NT2/D1 (cell line): Measurements from ENCODE around the gene TLR1.
"Not testable (repeated sequence)": the region's sequence is repeated elsewhere in the genome, so short reads cannot be mapped to it uniquely, and the experiment has no call there.

ENCODE experiments used
- DNase-seq: peaks from one replicate; pipeline ENCODE4 v3.0.0-alpha.2; 2011; ENCODE audit warnings: low read depth, low spot score
- H3K27me3 ChIP-seq: 2 replicates; pipeline ENCODE4 v1.6.0; 2011; ENCODE audit warnings: mild to moderate bottlenecking; ENCODE audit not compliant: insufficient read length, insufficient read depth
- H3K36me3 ChIP-seq: 2 replicates; pipeline ENCODE4 v1.6.1; 2011; ENCODE audit warnings: mild to moderate bottlenecking, low read length, mixed read lengths; ENCODE audit not compliant: insufficient read depth, insufficient read length
- H3K4me1 ChIP-seq: 2 replicates; pipeline ENCODE4 v1.5.1; 2011; ENCODE audit not compliant: insufficient read depth, insufficient read length
- H3K4me3 ChIP-seq: 2 replicates; pipeline ENCODE4 v1.5.1; 2011; ENCODE audit warnings: low read depth; ENCODE audit not compliant: insufficient read length
- H3K9ac ChIP-seq: 2 replicates; pipeline ENCODE4 v1.6.0; 2011; ENCODE audit warnings: low read depth; ENCODE audit not compliant: insufficient read length
- H3K9me3 ChIP-seq: 2 replicates; pipeline ENCODE4 v1.5.1; 2011; ENCODE audit warnings: mild to moderate bottlenecking, low read length; ENCODE audit not compliant: insufficient read depth
- SUZ12 ChIP-seq: IDR thresholded peaks from 2 replicates; pipeline ENCODE4 v1.6.1; 2011; ENCODE audit not compliant: insufficient read length, insufficient read depth; ENCODE audit errors: extremely low read depth
- YY1 ChIP-seq: IDR thresholded peaks from 2 replicates; pipeline ENCODE4 v1.6.1; 2011; ENCODE audit not compliant: insufficient read length, insufficient read depth
- ZNF274 ChIP-seq: IDR thresholded peaks from 2 replicates; pipeline ENCODE4 v1.6.1; 2011; ENCODE audit warnings: mild to moderate bottlenecking, low read depth, low read length

The TLR1 gene

GRCh38 chr4:38774181-38774955, 30.2 kb downstream of the TLR1 start:
- Histone ChIP-seq H3K4me3 (no peak overlapping the region), H3K27me3 (no peaks in the 10 kb centered on the region), H3K9ac (no peak overlapping the region), H3K4me1 (no peaks in the 10 kb centered on the region), H3K9me3 (no peaks in the 10 kb centered on the region), H3K36me3 (no peaks in the 10 kb centered on the region)
- no peak for DNase-seq
- TF ChIP-seq ZNF274 (no peak), SUZ12 (no peak), YY1 (no peak)

GRCh38 chr4:38770281-38770680, 34.3 kb downstream of the TLR1 start:
- H3K4me3 ChIP-seq, H3K9me3 ChIP-seq, H3K36me3 ChIP-seq, H3K9ac ChIP-seq, DNase-seq, H3K4me1 ChIP-seq, H3K27me3 ChIP-seq: not testable (repeated sequence)

GRCh38 chr4:38769857-38770256, 34.7 kb downstream of the TLR1 start:
- Histone ChIP-seq H3K4me3 (no peak overlapping the region), H3K27me3 (no peaks in the 10 kb centered on the region), H3K9me3 (no peaks in the 10 kb centered on the region), H3K9ac (no peak overlapping the region), H3K4me1 (no peaks in the 10 kb centered on the region), H3K36me3 (no peaks in the 10 kb centered on the region)
- DNase-seq = no peak
- TF ChIP-seq SUZ12 (no peak), ZNF274 (no peak), YY1 (no peak)

GRCh38 chr4:38769441-38769840, 35.1 kb downstream of the TLR1 start:
- H3K36me3 ChIP-seq = no peaks in the 10 kb centered on the region
- no peak overlapping the region for H3K9ac ChIP-seq
- no peaks in the 10 kb centered on the region for H3K9me3 ChIP-seq
- H3K4me3 ChIP-seq = no peak overlapping the region
- H3K27me3 ChIP-seq = no peaks in the 10 kb centered on the region
- no peak for DNase-seq
- no peaks in the 10 kb centered on the region for H3K4me1 ChIP-seq
- TF ChIP-seq YY1 = no peak
- TF ChIP-seq SUZ12 = no peak
- TF ChIP-seq ZNF274 = no peak

GRCh38 chr4:38768968-38769394, 35.6 kb downstream of the TLR1 start:
- H3K4me3 ChIP-seq = no peak overlapping the region
- TF ChIP-seq SUZ12 = no peak
- no peak for TF ChIP-seq ZNF274
- TF ChIP-seq YY1 = no peak
- no peak overlapping the region for H3K9ac ChIP-seq
- no peaks in the 10 kb centered on the region for H3K27me3 ChIP-seq
- DNase-seq = no peak
- H3K4me1 ChIP-seq = no peaks in the 10 kb centered on the region
- no peaks in the 10 kb centered on the region for H3K9me3 ChIP-seq
- H3K36me3 ChIP-seq = no peaks in the 10 kb centered on the region

- H3K9ac ChIP-seq, H3K36me3 ChIP-seq, DNase-seq, H3K4me1 ChIP-seq, H3K27me3 ChIP-seq, H3K4me3 ChIP-seq, H3K9me3 ChIP-seq: not testable (repeated sequence)
Measured at GRCh38 chr4:38766940-38767339, 37.7 kb downstream of the TLR1 start.

GRCh38 chr4:38765382-38765781, 39.2 kb downstream of the TLR1 start:
- Histone ChIP-seq H3K27me3 (no peaks in the 10 kb centered on the region), H3K36me3 (no peaks in the 10 kb centered on the region), H3K4me3 (no peak overlapping the region), H3K4me1 (no peaks in the 10 kb centered on the region), H3K9me3 (no peaks in the 10 kb centered on the region), H3K9ac (no peak overlapping the region)
- TF ChIP-seq ZNF274 = no peak
- no peak for TF ChIP-seq SUZ12
- no peak for TF ChIP-seq YY1
- DNase-seq = no peak

- H3K9me3 ChIP-seq = no peaks in the 10 kb centered on the region
- H3K9ac ChIP-seq = no peak overlapping the region
- H3K4me3 ChIP-seq = no peak overlapping the region
- H3K4me1 ChIP-seq = no peaks in the 10 kb centered on the region
- TF ChIP-seq SUZ12 (no peak), YY1 (no peak), ZNF274 (no peak)
- no peaks in the 10 kb centered on the region for H3K36me3 ChIP-seq
- H3K27me3 ChIP-seq = no peaks in the 10 kb centered on the region
- no peak for DNase-seq
Measured at GRCh38 chr4:38764277-38764676, 40.3 kb downstream of the TLR1 start.
